ENCODE data around the gene AKAP6. TPM values are rescaled to one million over a fixed set of nuclear protein-coding genes. Genes with fewer than 3 reads are reported as not detected.

The AKAP6 gene
- total RNA-seq, 1 donor from 2014 or later: 0.21 TPM

DNA sequence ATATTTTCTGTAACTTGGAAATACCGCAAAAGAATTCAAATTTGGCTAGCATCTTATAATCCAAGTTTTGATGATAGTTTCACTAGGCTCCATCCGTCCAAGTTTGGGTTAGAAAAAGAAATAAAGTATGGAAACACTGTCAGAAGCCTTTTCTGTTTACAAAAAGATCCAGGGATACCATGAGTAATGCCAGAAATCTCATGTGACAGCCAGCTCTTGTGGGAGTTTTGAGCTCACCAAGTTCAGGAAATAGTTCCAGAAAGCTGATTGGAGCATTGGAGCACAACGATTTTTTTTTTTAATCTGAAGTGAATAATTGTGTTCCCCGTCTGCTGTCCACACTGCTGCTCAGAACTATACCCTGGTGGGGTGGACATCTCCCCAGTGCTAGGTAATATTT, 379.9 kb downstream of the AKAP6 start:
- Mint-ChIP-seq H3K36me3 (ENCODE audit: low read depth) (no peaks in the 10 kb centered on the region), H3K27ac (no peak overlapping the region), H3K4me3 (no peak overlapping the region), H3K27me3 (ENCODE audit: insufficient read depth) (no peaks in the 10 kb centered on the region), H3K4me1 (ENCODE audit: low read depth) (no peaks in the 10 kb centered on the region), H3K9me3 (no peaks in the 10 kb centered on the region)
- no peak for DNase-seq (ENCODE audit: low spot score)
- intact Hi-C loops (cut with micrococcal nuclease): no loop called here

DNA sequence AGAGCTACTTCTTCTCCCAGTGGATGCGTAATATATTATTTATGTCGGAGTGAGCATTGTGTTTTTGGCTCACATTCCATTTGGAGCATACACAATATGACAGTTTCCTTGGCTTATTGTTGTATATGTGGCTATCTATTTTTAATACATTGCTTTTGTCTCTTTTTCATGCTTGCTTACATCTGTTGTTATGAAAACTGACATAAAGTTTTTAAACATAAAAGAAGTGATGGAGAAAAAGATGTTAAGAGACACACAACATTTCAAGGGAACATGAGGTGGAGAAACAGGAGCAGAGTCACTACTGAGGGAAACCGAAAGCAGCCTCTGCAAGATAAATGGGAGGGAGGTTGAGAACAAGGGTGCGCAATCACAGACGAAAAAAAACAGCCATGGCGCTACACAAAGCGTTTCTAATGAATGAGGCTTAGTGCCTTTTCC, 381.2 kb downstream of the AKAP6 start:
- Mint-ChIP-seq H3K27me3 (ENCODE audit: insufficient read depth) (peaks cover 2% of the 10 kb centered on the region), H3K36me3 (ENCODE audit: low read depth) (no peaks in the 10 kb centered on the region), H3K4me1 (ENCODE audit: low read depth) (no peaks in the 10 kb centered on the region), H3K9me3 (no peaks in the 10 kb centered on the region), H3K27ac (no peak overlapping the region), H3K4me3 (no peak overlapping the region)
- no peak for DNase-seq (ENCODE audit: low spot score)
- intact Hi-C loops (cut with micrococcal nuclease): loop anchor here (5.0 kb wide), 1 partner anchor 1612 kb away; no protein-coding TSS in a partner anchor

GRCh38 chr14:32710731-32711680, 381.9 kb downstream of the AKAP6 start:
- H3K9me3 Mint-ChIP-seq: no peaks in the 10 kb centered on the region
- peaks cover 2% of the 10 kb centered on the region for H3K27me3 Mint-ChIP-seq (ENCODE audit: insufficient read depth)
- no peak overlapping the region for H3K27ac Mint-ChIP-seq
- no peaks in the 10 kb centered on the region for H3K36me3 Mint-ChIP-seq (ENCODE audit: low read depth)
- DNase-seq (ENCODE audit: low spot score): no peak
- intact Hi-C loops (cut with micrococcal nuclease): loop anchor here (1.0 to 5.0 kb wide), 2 partner anchors 1081 to 1611 kb away; no protein-coding TSS in a partner anchor
- H3K4me3 Mint-ChIP-seq: no peak overlapping the region
- H3K4me1 Mint-ChIP-seq (ENCODE audit: low read depth): no peaks in the 10 kb centered on the region

- H3K9me3 Mint-ChIP-seq: no peaks in the 10 kb centered on the region
- no peaks in the 10 kb centered on the region for H3K4me1 Mint-ChIP-seq (ENCODE audit: low read depth)
- H3K36me3 Mint-ChIP-seq (ENCODE audit: low read depth): no peaks in the 10 kb centered on the region
- H3K4me3 Mint-ChIP-seq: no peak overlapping the region
- intact Hi-C loops (cut with micrococcal nuclease): loop anchor here (5.0 kb wide), 1 partner anchor 1608 kb away; no protein-coding TSS in a partner anchor
- no peak overlapping the region for H3K27ac Mint-ChIP-seq
- peaks cover 2% of the 10 kb centered on the region for H3K27me3 Mint-ChIP-seq (ENCODE audit: insufficient read depth)
- DNase-seq (ENCODE audit: low spot score): no peak
These were observed 384.8 kb downstream of the AKAP6 start for GRCh38 chr14:32713856-32714255.

- Mint-ChIP-seq H3K4me3 (no peak overlapping the region), H3K4me1 (ENCODE audit: low read depth) (no peaks in the 10 kb centered on the region), H3K27me3 (ENCODE audit: insufficient read depth) (no peaks in the 10 kb centered on the region), H3K36me3 (ENCODE audit: low read depth) (no peaks in the 10 kb centered on the region), H3K9me3 (no peaks in the 10 kb centered on the region), H3K27ac (no peak overlapping the region)
- intact Hi-C loops (cut with micrococcal nuclease): no loop called here
- no peak for DNase-seq (ENCODE audit: low spot score)
These were observed 390.5 kb downstream of the AKAP6 start for GRCh38 chr14:32719601-32720000.

- intact Hi-C loops (cut with micrococcal nuclease): no loop called here
- Mint-ChIP-seq H3K4me3 (no peak overlapping the region), H3K27me3 (ENCODE audit: insufficient read depth) (no peaks in the 10 kb centered on the region), H3K4me1 (ENCODE audit: low read depth) (no peaks in the 10 kb centered on the region), H3K9me3 (no peaks in the 10 kb centered on the region), H3K27ac (no peak overlapping the region), H3K36me3 (ENCODE audit: low read depth) (no peaks in the 10 kb centered on the region)
- DNase-seq (ENCODE audit: low spot score): no peak
These were observed 391.8 kb downstream of the AKAP6 start for GRCh38 chr14:32720927-32721326.

GRCh38 chr14:32722631-32723183, 393.6 kb downstream of the AKAP6 start:
- Mint-ChIP-seq H3K9me3 (no peaks in the 10 kb centered on the region), H3K4me1 (ENCODE audit: low read depth) (no peaks in the 10 kb centered on the region), H3K4me3 (no peak overlapping the region), H3K27ac (no peak overlapping the region), H3K27me3 (ENCODE audit: insufficient read depth) (no peaks in the 10 kb centered on the region), H3K36me3 (ENCODE audit: low read depth) (no peaks in the 10 kb centered on the region)
- intact Hi-C loops (cut with micrococcal nuclease): no loop called here
- no peak for DNase-seq (ENCODE audit: low spot score)

DNA sequence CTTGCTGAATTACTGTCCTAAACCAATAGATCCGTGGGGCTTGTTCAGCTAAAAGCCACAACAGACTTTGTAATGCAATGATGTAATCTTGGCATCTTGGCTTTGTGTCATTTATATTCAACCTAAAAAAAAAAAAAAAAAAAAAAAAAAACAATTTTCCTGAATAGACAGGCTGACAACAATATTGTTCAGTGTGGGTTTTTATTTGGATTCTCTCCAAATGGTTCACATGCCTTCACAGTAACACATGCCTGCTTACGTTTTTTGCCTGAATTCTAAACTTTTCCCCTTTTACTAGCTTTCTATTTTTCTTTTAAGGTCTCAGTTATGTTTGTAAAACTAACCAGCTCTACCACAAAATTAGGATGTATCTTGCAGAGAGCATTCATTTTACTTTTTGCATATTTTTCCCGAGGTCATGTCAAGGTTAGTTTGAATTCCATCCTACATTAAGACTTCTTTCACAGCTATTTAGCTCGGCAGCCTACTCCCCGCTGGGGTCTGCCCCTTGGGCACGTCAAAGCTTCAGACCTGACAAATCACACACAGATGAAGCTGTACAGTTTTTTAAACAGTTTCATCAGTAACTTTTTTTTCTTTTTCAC, 395.9 kb downstream of the AKAP6 start:
- Mint-ChIP-seq H3K4me3 (no peak overlapping the region), H3K36me3 (ENCODE audit: low read depth) (no peaks in the 10 kb centered on the region), H3K27me3 (ENCODE audit: insufficient read depth) (no peaks in the 10 kb centered on the region), H3K27ac (no peak overlapping the region), H3K4me1 (ENCODE audit: low read depth) (no peaks in the 10 kb centered on the region), H3K9me3 (no peaks in the 10 kb centered on the region)
- intact Hi-C loops (cut with micrococcal nuclease): no loop called here
- DNase-seq (ENCODE audit: low spot score): no peak

GRCh38 chr14:32726516-32726915, 397.4 kb downstream of the AKAP6 start:
- no peaks in the 10 kb centered on the region for H3K9me3 Mint-ChIP-seq

DNA sequence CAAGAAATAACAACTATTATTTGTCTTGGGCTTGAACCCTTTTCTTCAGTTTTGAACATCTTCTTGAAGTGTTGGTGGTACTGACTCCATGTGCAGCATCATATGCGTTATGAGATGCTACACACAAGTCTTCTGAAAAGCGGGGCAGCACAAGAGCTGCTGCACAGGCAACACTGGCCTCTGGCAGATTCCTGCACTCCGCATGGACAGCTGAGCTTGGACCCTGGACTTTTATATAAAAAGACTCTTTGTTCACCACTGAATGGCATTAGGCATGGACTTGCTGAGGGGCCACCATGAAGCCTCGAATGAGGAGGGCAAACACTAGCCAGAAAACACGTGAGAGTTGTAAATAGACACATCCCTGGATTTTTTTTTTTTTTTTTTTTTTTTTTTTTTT, 398.7 kb downstream of the AKAP6 start:
- Mint-ChIP-seq H3K4me1 (ENCODE audit: low read depth) (no peaks in the 10 kb centered on the region), H3K4me3 (no peak overlapping the region), H3K36me3 (ENCODE audit: low read depth) (no peaks in the 10 kb centered on the region), H3K27ac (no peak overlapping the region), H3K27me3 (ENCODE audit: insufficient read depth) (no peaks in the 10 kb centered on the region), H3K9me3 (no peaks in the 10 kb centered on the region)
- no peak for DNase-seq (ENCODE audit: low spot score)
- intact Hi-C loops (cut with micrococcal nuclease): no loop called here

More at GRCh38 chr14:32726516-32726915, 397.4 kb downstream of the AKAP6 start:
- H3K27me3 Mint-ChIP-seq (ENCODE audit: insufficient read depth): no peaks in the 10 kb centered on the region
- DNase-seq (ENCODE audit: low spot score): no peak
- H3K4me3 Mint-ChIP-seq: no peak overlapping the region
- H3K4me1 Mint-ChIP-seq (ENCODE audit: low read depth): no peaks in the 10 kb centered on the region
- intact Hi-C loops (cut with micrococcal nuclease): no loop called here
- H3K27ac Mint-ChIP-seq: no peak overlapping the region
- no peaks in the 10 kb centered on the region for H3K36me3 Mint-ChIP-seq (ENCODE audit: low read depth)

DNA sequence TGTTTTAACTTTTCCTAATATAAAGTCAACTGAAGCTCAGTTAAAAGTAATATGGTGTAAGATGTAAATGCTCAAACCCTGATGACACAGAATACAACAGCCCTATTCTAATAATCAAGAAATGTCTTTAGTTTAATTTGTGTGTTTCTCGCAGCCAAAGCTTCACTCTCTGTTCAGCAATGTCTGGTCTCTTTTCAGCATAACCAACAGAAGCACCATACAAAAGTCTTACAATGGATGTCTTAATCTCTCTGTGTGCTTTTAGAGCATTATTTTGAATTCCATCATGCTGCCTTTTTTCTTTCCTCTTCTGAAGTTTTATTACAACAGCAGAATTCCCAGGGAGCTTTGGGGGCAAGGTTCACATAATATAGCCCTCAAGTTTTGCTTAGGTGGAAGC, 399.4 kb downstream of the AKAP6 start:
- no peaks in the 10 kb centered on the region for H3K4me1 Mint-ChIP-seq (ENCODE audit: low read depth)
- H3K27ac Mint-ChIP-seq: no peak overlapping the region
- no peaks in the 10 kb centered on the region for H3K36me3 Mint-ChIP-seq (ENCODE audit: low read depth)
- no peak for DNase-seq (ENCODE audit: low spot score)
- H3K27me3 Mint-ChIP-seq (ENCODE audit: insufficient read depth): no peaks in the 10 kb centered on the region
- H3K9me3 Mint-ChIP-seq: no peaks in the 10 kb centered on the region
- no peak overlapping the region for H3K4me3 Mint-ChIP-seq
- intact Hi-C loops (cut with micrococcal nuclease): no loop called here

DNA sequence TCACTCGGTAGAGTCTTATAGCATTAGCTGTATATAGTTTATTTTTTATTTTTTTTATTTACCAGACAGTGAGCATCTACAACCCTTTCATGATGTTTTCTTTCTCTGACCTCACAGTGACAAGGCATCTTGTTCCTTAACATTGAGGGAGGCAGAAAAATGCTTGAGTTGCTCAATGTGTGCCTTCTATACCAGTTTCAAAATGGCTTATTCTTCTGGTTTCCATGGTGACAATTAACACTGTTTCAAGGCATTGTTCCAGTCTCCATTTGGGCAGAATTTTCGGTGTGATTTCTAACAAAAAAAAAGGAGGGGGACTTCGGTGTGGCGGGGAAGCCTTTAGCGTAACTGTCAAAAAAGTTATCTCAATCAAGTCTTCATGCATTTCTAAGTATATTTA, 399.9 kb downstream of the AKAP6 start:
- H3K27ac Mint-ChIP-seq: no peak overlapping the region
- H3K4me3 Mint-ChIP-seq: no peak overlapping the region
- no peaks in the 10 kb centered on the region for H3K4me1 Mint-ChIP-seq (ENCODE audit: low read depth)

DNA sequence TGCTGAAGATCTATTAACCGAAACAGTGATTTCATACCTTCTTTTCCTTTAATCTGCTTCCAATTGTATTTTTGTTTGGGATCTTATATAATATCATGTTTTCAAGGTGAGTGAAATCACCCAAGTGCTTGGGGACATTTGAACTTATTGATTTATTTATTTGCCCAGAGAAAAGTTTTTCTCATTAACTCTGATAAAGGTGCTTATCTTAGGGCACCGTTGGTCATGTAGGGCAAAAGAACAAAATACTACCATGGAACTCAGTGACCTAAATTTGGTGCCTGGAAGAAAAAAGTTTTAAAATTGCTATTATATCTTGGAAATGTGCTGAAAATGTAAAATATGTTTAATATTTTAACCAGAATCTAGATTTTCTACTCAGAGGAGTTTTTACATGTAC, 402.2 kb downstream of the AKAP6 start:
- H3K9me3 Mint-ChIP-seq: no peaks in the 10 kb centered on the region
- H3K27ac Mint-ChIP-seq: no peak overlapping the region
- H3K36me3 Mint-ChIP-seq (ENCODE audit: low read depth): no peaks in the 10 kb centered on the region
- H3K4me1 Mint-ChIP-seq (ENCODE audit: low read depth): no peaks in the 10 kb centered on the region
- no peaks in the 10 kb centered on the region for H3K27me3 Mint-ChIP-seq (ENCODE audit: insufficient read depth)
- no peak for DNase-seq (ENCODE audit: low spot score)
- intact Hi-C loops (cut with micrococcal nuclease): no loop called here
- H3K4me3 Mint-ChIP-seq: no peak overlapping the region

More for the DNA sequence above, 399.9 kb downstream of the AKAP6 start:
- intact Hi-C loops (cut with micrococcal nuclease): no loop called here
- DNase-seq (ENCODE audit: low spot score): no peak
- Mint-ChIP-seq H3K36me3 (ENCODE audit: low read depth) (no peaks in the 10 kb centered on the region), H3K9me3 (no peaks in the 10 kb centered on the region), H3K27me3 (ENCODE audit: insufficient read depth) (no peaks in the 10 kb centered on the region)

Measured in activated T-helper 1 cell treated with anti-CD3 and anti-CD28 coated beads, Interleukin-12 subunit alpha, Interleukin-12 subunit beta, Interleukin-2, Interleukin-4 antibody, amounts not matched to agents 30 ng/mL and 10 ng/mL and 1 ng/mL, durations not matched to agents 14 hours and 24 hours and 36 hours (primary cell).